Lower lobe of right lung (tissue), 2 donors: ENCODE results near the gene CDH26. TPM values are rescaled to one million over a fixed set of nuclear protein-coding genes. Genes with fewer than 3 reads are reported as not detected.

ENCODE experiments used
- ATAC-seq, 2 donors: fragments of 200-7000 bp; cut with Tn5 transposase; one replicate each; pipeline ENCODE4 v1.9.1; 2020 to 2022; ENCODE audit warnings: mild to moderate bottlenecking in 2 of 2, moderate library complexity in 2 of 2
- DNase-seq: peaks from one replicate; pipeline ENCODE4 v3.0.0-alpha.2; 2020
- H3K27ac ChIP-seq: fragments of 200-600 bp; one replicate; pipeline ENCODE4 v1.8.0; 2022
- H3K27me3 ChIP-seq: fragments of 200-600 bp; one replicate; pipeline ENCODE4 v1.8.0; 2022; ENCODE audit warnings: low read depth
- H3K36me3 ChIP-seq: fragments of 200-600 bp; one replicate; pipeline ENCODE4 v1.8.0; 2022; ENCODE audit warnings: mild to moderate bottlenecking
- H3K4me1 ChIP-seq: fragments of 200-600 bp; one replicate; pipeline ENCODE4 v1.8.0; 2022
- H3K4me3 ChIP-seq: fragments of 200-600 bp; one replicate; pipeline ENCODE4 v1.8.0; 2022; ENCODE audit warnings: mild to moderate bottlenecking
- H3K9me3 ChIP-seq: fragments of 200-600 bp; one replicate; pipeline ENCODE4 v1.8.0; 2022
- CTCF ChIP-seq: fragments of 200-600 bp; IDR thresholded peaks from one replicate; pipeline ENCODE4 v1.8.0; 2022; ENCODE audit warnings: antibody characterized with exemption, mild to moderate bottlenecking
- intact Hi-C: fragments of 100-400 bp; cut with DNase I; formaldehyde crosslinking; loops from one replicate; pipeline ENCODE4 v1.11.0; 2022
- total RNA-seq: library from RNA; stranded (reverse); fragmentation: NEBNext Ultra II Directional; extraction: Animal tissue kit (Norgen Biotek cat#: 25700); gene quantifications from one replicate; pipeline ENCODE4 v1.2.1, GENCODE V29; 2021
- donor health status: DM: no; HTN: yes; CAD: no; lungs with severe emphysema.

The CDH26 gene
- total RNA-seq, 1 donor from 2014 or later, result 8.4 TPM

- no peaks in the 10 kb centered on the region for H3K27me3 ChIP-seq
- no peaks in the 10 kb centered on the region for H3K4me1 ChIP-seq
- no peaks in the 10 kb centered on the region for H3K36me3 ChIP-seq
- no peak overlapping the region for H3K27ac ChIP-seq
- DNase-seq (no peak), ATAC-seq (no peak)
- intact Hi-C loops, result no loop called here
- TF ChIP-seq CTCF, result no peak
- H3K4me3 ChIP-seq, result no peak overlapping the region
- H3K9me3 ChIP-seq, result no peaks in the 10 kb centered on the region
Observed at GRCh38 chr20:59925359-59925758, 32.9 kb upstream of the CDH26 start.

- ATAC-seq (no peak), DNase-seq (no peak)
- no peaks in the 10 kb centered on the region for H3K4me1 ChIP-seq
- no peak overlapping the region for H3K27ac ChIP-seq
- intact Hi-C loops, result no loop called here
- no peaks in the 10 kb centered on the region for H3K9me3 ChIP-seq
- no peaks in the 10 kb centered on the region for H3K36me3 ChIP-seq
- H3K4me3 ChIP-seq, result no peak overlapping the region
- no peak for TF ChIP-seq CTCF
- H3K27me3 ChIP-seq, result no peaks in the 10 kb centered on the region
Observed at GRCh38 chr20:59925899-59926298, 32.3 kb upstream of the CDH26 start.

GRCh38 chr20:59931511-59932312, 26.5 kb upstream of the CDH26 start:
- intact Hi-C loops, result no loop called here
- no peaks in the 10 kb centered on the region for H3K9me3 ChIP-seq

GRCh38 chr20:59932616-59933295, 25.5 kb upstream of the CDH26 start:
- no peaks in the 10 kb centered on the region for H3K27me3 ChIP-seq
- intact Hi-C loops, result no loop called here
- H3K9me3 ChIP-seq, result no peaks in the 10 kb centered on the region
- ATAC-seq (no peak), DNase-seq (peak; percentile 47)
- no peaks in the 10 kb centered on the region for H3K36me3 ChIP-seq
- peaks cover 11% of the 10 kb centered on the region for H3K4me1 ChIP-seq
- no peak overlapping the region for H3K27ac ChIP-seq
- peak overlapping the region; percentile 68 for H3K4me3 ChIP-seq
- no peak for TF ChIP-seq CTCF

More at GRCh38 chr20:59931511-59932312, 26.5 kb upstream of the CDH26 start:
- H3K27me3 ChIP-seq, result no peaks in the 10 kb centered on the region
- peaks cover under 1% of the 10 kb centered on the region for H3K4me1 ChIP-seq
- DNase-seq, result no peak
- no peak overlapping the region for H3K4me3 ChIP-seq
- no peaks in the 10 kb centered on the region for H3K36me3 ChIP-seq
- H3K27ac ChIP-seq, result no peak overlapping the region
- no peak for TF ChIP-seq CTCF
- ATAC-seq, result no peak

- Histone ChIP-seq H3K27me3 (no peaks in the 10 kb centered on the region), H3K9me3 (no peaks in the 10 kb centered on the region), H3K27ac (peak within 1 kb of the TSS; percentile 69), H3K4me1 (peaks cover 17% of the 10 kb centered on the region), H3K36me3 (no peaks in the 10 kb centered on the region), H3K4me3 (peak within 1 kb of the TSS; percentile 68)
- ATAC-seq, result peak; percentile 80 to 81
- intact Hi-C loops, result no loop called here
- TF ChIP-seq CTCF, result no peak
- peak; percentile 61 for DNase-seq
Observed at GRCh38 chr20:59933296-59933848, 24.9 kb upstream of the CDH26 start, which contains the start of gene SYCP2. SYCP2 (minus strand) TSS chr20:59933637; CDS start chr20:59922413, 11,224 bp downstream.
